Measurements from ENCODE around the gene MOBP.
"Not testable (repeated sequence)": the region's sequence is repeated elsewhere in the genome, so short reads cannot be mapped to it uniquely, and the experiment has no call there.

Gene MOBP

DNA sequence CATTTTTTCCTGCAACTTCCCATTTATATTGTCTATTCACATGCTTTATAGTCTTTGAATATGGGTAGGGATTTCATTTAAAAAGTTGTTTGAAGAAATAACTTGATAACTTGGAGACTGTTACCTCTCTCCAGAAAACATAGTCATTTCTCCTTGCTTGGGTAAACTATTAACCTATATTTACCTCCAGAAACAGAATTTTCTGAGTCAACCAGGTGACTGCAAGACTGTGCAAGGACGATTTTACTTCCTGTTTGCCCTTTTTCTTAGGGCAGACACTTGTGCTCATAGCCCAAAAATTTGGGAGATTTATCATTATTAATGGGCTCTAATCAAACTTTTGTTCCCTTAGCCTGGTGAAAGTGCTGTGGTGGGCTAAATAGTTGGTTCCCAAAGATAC is 14.3 kb upstream of the MOBP start:
- DNase-seq = no peak

GRCh38 chr3:39453872-39454271 is 13.6 kb upstream of the MOBP start:
- not testable (repeated sequence) for DNase-seq

DNA sequence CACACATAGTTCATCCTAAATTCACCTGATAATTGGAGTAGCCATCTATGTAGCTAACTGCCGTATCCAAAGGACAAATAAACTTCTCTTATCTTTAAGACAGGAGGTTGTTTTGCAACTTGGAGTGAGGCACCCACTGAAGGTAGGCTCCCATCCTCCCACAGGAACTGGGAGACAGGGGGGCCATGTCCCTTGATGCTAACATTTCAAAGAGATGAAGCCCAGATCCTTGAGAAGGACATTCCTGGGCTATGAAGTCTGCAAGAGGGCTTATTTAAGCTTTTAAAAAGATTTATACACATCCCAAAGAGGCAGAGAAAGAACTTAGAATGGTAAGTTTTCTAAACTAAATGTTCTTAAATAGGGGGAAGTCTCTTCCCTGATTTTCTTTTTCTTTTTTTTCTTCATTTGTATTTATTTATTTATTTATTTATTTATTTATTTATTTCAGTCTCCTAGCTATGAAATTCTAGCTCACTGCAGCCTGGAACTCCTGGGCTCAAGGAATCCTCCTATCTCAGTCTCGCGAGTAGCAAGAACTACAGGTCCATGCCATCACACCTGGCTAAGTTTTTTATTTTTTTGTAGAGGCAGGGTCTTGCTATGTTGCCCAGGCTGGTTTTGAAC is 12.8 kb upstream of the MOBP start:
- no peak for DNase-seq

DNA sequence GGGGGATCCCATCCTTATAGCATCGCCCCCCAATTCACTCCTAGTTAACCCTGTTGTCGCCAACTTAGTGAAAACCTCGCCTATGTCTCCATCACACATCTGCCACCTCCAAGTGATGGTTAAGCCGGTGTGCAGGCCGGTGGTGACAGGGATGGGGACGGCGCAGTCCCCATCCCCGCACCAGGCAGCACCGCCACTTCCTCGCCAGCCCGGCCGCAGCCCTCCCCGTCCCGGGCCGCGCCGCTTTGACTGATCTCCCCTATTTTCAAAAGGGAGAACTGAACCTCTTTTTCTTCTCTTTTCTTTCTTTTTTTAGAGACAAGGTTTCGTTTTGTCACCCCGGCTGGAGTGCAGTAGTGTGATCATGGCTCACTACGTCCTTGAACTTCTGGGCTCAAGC is 11.3 kb upstream of the MOBP start:
- DNase-seq = no peak

GRCh38 chr3:39457361-39457760 is 10.1 kb upstream of the MOBP start:
- DNase-seq = no peak

- peak; percentile 8 for DNase-seq
Observed at GRCh38 chr3:39458579-39458978, 8.9 kb upstream of the MOBP start.

DNA sequence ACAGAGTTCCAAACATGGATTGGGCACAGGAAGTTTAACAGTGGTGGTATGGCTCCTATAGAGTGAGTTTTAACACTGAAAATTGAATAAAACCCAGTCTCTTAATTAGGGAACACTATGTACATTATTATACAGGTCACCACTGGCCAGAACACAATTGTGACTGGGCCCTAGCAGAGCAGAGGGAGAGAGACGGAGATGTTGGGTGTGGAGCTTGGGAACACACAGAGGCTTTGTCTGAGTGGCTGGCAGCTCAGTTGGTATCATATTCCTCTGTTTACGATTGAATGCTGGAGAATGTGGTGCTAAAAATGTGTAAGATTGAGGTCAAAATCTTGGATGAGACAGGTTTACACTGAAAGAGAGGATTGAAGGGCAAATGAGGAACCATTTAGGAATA is 6.8 kb upstream of the MOBP start:
- DNase-seq = no peak

- no peak for DNase-seq
Observed at GRCh38 chr3:39463269-39463668, 4.2 kb upstream of the MOBP start.

DNA sequence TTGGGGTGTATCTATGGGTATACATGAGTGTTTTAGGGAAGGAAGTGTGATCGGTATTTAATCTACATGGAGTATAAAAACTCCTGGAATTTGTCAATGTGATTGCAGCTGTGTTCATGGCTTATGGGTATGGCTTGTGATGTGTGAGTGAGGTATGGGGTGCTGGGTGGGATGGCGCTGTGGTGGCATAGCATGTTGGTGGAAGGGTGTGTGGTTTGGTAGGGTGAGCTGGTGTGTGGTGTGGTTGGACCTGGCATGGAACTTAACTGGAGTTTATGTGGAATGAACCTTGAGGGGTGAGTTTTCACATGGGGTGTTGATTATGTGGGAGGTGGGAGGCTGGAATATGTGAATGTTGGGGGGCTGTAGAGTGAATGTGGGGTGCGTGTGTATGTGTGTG is 492 bp upstream of the MOBP start:
- DNase-seq = no peak

GRCh38 chr3:39468108-39468436 is 592 bp downstream of the MOBP start:
- DNase-seq = no peak

DNA sequence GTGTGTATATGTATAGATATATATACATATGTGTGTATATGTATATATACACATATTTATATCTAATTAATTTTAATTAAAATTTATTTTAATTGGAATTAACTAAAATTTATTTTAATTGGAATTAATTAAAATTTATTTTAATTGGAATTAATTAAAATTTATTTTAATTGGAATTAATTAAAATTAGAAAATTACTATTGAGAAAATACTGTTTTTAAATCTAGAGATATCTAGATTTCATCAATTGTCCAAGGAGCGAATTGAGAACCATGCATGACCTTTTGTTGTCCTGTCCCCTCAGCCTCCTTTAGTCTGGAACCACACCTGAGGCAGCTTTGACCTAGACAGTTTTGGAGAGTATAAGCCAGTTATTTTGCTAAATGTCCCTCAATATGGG is 1.8 kb downstream of the MOBP start:
- no peak for DNase-seq

GRCh38 chr3:39469945-39470344 is 2.5 kb downstream of the MOBP start:
- DNase-seq = no peak

DNA sequence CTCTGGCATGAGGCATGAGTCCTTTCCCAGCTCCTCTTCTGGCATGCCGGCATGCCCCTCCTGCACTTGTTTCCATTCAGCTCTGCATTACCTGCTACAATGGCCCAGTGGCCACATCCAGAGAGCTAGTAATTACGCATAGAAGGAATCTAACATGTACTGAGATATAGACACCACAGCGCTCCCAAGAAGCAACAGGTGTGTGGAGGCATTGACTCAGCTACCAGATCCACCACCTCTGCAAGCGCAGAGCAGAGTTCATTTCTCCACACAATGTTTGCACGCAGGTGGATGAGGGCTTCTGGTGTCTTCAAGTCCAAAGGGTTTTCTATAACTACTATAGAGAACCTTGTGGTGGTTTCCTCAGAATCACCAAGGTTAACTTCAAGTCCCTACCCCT is 4.2 kb downstream of the MOBP start:
- no peak for DNase-seq

GRCh38 chr3:39473452-39474125 is 6.1 kb downstream of the MOBP start:
- no peak for DNase-seq

DNA sequence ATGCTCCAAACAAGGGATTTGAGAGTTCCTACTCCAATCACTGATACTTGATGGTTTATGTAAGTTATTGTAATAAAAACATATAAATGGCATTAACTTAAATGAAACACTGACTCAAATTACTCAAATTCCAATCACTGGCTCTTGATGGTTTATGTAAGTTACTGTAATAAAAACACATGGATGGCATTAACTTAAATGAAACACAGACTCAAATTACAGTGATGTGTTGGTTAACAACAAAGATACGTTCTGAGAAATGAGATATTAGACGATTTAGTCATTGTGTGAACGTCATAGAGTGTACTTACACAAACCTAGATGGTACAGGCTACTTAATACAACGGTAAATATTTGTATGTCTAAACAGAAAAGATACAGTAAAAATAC is 6.6 kb downstream of the MOBP start:
- DNase-seq = no peak

- no peak for DNase-seq
Observed at GRCh38 chr3:39476783-39477182, 9.3 kb downstream of the MOBP start.

GRCh38 chr3:39478226-39478625 is 10.7 kb downstream of the MOBP start:
- DNase-seq = no peak

DNA sequence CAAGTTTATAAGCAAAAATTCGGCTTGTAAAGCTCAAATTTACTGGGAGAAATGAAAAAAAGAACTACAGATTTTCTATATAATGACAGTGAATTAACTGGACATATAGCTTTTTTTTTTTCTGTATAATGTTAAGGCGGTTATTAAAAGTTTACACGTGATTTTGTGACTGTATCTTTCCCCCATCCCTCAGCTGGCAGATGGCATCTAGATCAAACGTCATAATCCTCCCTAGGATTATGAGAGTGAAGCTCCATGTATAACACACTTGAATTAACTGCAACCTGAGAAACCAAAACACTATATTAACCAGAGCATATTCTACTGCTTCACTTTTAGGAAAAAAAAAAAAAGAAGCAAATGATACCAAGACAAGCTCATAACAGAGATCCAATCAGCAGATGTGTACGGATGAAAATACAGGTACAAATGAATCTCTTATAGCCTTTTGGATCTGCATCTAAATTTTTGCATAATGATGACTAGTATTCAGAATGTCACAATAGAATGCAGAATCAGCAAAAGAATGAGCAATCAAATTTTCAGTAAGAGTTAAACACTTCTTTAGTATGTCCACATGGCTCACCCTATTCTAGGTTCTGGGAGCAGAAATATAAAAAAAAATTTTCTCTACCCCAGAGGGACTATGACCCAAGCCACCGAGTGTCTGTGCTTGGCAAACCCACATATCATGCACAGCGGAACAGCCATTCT is 12.4 kb downstream of the MOBP start:
- no peak for DNase-seq

DNA sequence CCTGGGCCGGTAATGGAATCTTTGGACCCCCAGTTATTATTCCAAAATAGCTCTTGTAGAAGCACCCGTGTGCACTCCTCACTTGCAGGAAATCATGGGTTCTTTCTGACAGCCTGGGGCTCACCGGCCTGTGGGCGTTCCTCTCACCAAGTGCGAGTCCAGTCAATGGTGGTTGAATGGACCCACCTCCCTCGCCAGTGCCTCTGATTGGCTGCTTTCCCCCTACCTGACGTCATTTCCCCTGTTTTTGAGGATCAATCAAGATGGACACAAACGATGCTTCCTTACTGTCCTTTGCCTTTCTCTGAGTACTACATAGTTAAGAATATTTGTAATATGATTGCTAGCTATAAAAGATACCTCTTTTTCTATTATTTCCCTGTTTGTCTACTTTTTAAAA is 18.1 kb downstream of the MOBP start:
- no peak for DNase-seq

DNA sequence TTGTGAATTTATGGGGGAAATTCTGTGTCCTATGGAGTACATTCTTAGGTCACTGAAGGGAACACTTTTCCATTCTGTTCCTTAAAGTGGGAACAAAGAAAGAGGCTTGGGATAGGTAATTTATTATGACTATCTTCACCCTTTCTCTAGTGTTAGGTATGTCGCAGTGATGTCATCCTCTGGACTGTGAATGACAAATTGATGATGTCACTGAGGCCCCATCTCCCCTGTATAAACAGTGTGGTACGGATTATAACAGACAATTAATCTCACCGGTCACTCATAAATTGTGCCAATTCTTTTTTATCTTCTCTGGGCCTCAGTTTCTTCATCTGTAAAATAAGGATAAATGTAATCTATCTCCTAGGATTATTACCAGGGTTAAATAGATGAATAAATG is 23.5 kb downstream of the MOBP start:
- DNase-seq = no peak

DNA sequence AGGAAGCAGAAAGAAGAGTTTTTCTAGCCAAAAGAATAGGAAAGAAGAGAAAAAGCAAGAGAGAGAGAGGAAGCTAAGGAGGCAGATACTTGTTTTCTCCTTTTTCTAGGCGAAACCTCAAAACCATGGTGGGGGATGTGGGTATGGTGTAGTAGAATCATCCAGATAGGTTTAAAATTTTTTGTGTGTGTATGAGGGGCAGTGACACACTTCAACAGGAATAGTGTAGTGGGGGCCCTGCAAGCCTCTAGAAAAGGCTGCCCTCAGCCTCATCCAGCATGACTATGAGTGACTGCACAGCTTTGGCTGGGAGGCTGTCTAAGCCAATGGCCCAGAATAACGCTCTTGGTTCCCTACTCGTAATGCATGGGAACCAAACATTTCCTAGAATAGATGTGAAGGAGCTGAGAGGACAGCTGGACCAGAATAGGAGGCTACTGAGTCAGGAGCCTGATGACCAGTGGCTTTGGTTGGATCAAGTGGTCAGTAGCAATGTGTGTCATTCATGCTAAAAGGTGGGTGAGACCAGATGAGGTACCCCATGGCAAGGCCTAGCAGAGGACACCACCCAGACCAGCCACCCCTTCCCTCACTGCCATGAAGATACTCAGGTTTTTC is 24.4 kb downstream of the MOBP start:
- DNase-seq = peak; percentile 15

DNA sequence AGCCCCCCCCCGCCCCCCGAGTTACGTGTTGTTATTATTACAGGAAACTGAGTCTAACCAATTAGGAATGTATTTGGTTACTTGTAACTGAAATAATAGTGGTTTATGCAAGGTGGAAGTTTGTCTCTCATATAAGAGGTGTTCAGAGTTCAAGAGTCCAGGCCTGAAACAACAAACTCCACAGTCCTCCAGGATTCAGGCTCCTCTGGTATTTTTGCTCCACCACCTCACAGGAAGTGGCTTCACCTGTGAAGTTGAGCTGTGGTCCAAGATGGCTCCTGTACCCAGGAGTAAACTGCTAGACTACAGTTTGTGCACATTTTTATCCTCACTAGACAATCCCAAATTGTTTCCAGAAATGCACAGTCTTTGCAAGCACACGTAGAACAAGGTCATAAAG is 27.3 kb downstream of the MOBP start:
- DNase-seq = no peak

DNA sequence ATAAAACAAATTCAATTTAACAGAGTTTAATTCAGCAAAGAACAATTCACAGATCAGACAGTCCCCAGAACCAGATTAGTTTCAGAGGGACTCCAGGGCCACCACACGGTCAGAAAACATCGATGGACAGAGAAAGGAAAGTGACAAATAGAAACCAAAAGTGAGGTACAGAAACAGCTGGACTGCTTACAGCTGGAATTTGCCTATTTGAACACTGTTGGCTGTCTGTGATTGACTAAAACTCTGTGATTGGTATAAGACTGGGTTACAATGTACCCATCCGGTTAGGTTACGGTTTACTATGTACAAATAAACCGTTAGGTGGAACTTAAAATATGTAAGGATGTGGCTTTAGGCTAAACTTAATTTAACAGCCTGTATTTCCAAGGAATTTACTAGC is 30.3 kb downstream of the MOBP start:
- peak; percentile 36 for DNase-seq

GRCh38 chr3:39499651-39500273 is 32.3 kb downstream of the MOBP start:
- no peak for DNase-seq

Measured in OCI-M1 (cell line).